HG03103 (cell line): ENCODE results near the gene TCF25.

Source experiments
- ATAC-seq: cut with Tn5 transposase; IDR thresholded peaks from one replicate; pipeline ENCODE4 v1.9.1; 2021; ENCODE audit warnings: low read depth; ENCODE audit not compliant: unreplicated experiment

TCF25 gene

GRCh38 chr16:89960966-89961365 is 87.6 kb downstream of the TCF25 start:
- no peak for ATAC-seq
